CD4-positive, alpha-beta T cell treated with Interleukin-21 for 1 hour (primary cell): Measurements from ENCODE around the gene CPNE5.
"Not testable (repeated sequence)": the region's sequence is repeated elsewhere in the genome, so short reads cannot be mapped to it uniquely, and the experiment has no call there.

Experiments
- DNase-seq: peaks from one replicate; pipeline ENCODE4 v3.0.0-alpha.2; 2020

CPNE5 gene

DNA sequence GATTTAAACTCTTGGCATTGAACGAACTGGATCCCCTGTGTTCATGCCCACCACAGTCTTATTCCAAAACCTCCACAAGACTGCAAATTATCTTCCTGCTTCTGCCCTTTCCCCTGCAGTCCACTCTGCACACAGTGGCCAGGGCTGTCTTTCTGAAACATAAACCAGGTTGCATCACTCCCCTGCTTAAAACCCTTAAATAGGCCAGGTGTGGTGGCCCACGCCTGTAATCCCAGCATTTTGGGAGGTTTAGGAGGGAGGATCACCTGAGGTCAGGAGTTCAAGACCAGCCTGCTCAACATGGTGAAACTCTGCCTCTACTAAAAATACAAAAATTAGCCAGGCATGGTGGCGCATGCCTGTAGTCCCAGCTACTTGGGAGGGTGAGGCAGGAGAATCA is 26.2 kb downstream of the CPNE5 start:
- DNase-seq: not testable (repeated sequence)

GRCh38 chr6:36809941-36810803 is 29.1 kb downstream of the CPNE5 start:
- DNase-seq: no peak

GRCh38 chr6:36809156-36809555 is 30.1 kb downstream of the CPNE5 start:
- DNase-seq: no peak

GRCh38 chr6:36808634-36809033 is 30.6 kb downstream of the CPNE5 start:
- no peak for DNase-seq

- DNase-seq: no peak
Observed at GRCh38 chr6:36807750-36808149, 31.5 kb downstream of the CPNE5 start.

DNA sequence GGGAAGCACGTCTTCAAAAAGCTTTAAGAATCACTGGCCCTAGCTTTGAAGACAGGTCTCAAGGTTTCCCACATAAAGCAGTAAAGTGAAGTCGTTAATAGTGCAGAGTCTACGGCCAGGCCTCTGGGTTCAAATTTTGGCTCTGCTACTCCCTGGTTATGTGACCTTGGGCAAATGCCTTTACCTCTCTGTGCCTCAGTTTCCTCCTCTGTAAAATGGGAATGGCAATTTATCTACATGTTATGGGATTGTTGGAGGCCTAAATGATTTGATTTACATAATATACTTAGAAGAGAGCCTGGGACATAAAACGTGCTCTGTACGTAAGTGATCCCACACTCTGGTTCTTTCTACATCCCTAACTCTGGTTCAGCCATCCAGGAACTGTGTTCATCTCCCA is 32.1 kb downstream of the CPNE5 start:
- DNase-seq: no peak

DNA sequence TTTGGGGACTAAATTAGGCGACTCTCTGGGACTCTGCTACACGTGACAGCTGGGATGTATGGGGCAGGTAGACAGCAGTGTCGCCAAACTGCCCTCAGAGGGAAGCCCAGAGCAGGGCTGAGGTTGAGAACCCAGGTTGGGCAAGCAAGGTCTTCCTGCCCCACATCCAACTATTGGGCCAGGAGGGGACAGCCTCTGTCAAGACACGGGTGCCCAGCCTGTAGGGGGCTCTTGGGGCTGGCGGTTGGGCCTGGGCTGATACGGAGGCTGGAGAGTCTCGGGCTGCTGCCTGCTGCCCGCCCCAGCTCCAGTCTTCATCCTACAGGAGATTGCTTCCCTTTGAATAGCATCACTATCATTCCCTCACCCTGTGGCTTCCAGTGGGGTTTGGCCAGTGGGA is 33.3 kb downstream of the CPNE5 start:
- no peak for DNase-seq

DNA sequence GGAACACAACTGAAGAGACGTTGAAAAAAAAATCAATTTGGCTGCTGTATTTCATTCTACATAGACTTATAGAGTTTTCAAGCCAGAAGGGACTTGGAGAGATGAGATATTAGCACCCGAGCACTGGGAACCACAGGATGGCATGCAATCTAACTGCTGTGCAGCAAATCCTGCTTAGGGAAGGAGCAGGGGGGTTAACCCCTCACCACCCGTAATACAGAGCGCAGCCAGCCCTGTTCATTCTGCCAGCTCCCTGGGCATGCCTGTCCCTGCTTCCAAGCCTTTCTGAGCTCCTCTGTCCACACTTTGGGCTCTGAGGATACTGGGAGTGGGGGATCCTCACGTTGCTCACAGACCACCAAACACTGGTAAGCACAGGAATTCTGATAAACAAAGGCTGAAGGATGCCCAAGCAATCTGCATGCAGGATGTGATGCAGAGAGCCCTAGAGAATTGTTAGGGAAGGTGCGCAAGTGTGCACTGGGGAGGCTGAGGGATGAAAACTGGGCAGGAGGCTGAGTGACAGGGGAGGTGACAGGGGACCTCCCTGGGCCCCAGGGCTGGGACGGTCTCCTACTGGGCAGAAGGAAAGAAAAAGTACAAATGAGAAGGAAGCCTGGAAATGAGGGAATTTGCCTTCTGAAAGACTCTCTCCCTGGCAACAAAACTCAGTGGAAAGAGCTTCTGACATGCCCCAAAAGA is 34.0 kb downstream of the CPNE5 start:
- DNase-seq: no peak

DNA sequence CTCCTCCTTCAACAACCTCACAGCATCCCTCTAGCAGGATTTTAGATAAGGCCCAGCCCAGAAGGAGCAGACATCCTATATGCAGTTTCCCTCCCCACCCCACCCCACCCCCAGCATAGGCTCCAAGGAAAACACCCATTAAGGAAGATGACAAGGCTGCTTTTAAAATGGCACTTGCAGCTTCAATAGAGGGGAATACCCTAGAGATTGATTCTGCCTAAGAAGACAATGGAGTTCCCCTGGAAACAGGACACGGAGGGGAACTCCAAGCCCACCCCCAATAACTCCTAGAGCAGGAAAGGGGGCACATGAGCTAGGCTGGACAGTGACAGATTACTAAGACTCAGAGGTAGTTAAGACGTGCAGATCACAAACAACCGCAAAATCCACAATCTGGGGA is 34.7 kb downstream of the CPNE5 start:
- DNase-seq: no peak

GRCh38 chr6:36803908-36804307 is 35.3 kb downstream of the CPNE5 start:
- no peak for DNase-seq

DNA sequence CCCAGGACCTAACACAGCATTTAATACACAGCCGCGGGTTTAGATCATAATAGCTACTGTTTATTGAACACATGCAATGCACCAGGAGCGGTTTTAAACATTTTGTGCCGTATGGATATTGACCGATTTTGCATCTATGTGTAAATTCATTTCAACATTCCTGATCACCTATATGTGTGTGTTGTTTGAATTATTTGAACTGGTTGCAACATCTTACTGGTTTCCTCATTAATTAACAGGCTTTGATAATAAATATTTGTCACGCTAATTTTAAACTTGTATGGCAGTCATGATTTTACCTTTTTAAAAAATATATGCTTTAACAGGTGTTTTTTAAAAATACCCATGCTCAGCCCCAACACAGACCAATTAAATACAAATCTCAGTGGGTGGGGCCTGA is 35.8 kb downstream of the CPNE5 start:
- no peak for DNase-seq

DNA sequence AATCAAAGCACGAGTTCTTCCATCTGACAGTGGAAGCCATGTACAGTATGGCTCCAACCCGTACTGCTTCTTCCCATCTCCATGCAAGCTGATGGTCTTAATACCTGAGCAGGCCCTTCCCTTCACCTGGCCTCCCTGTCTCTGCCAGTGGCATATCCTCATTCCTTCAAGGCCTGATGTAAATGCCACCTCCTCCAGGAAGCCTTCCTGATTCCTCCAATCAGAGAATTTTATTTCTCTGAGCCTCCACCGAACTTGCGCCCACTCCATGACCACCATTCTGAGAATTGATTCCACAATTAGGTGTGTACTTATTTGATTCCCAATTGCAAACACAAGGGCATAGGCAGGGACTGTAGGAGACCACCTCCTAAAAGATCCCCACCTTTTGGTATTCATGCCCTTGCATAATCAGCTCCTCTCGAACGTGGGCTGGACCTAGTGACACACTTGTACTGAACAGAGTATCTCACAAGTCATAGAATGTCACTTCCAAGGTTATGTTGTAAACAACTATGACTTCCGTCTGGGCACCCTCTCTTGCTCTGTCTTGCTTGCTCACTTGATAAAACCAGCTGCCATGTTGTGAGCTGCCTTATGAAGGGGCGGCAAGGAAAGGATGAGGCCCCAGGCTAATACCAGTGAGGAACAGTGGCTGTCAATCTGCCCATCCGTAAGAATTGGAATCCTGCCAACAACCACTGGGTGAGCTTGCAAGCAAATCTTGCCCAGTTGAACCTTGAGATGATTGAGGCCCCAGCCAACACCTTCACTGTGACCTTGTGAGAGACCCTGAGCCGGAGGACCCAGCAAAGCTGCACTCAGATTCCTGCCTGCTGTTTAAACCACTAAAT is 38.8 kb downstream of the CPNE5 start:
- DNase-seq: no peak

GRCh38 chr6:36798852-36799251 is 40.4 kb downstream of the CPNE5 start:
- no peak for DNase-seq

GRCh38 chr6:36797653-36798052 is 41.6 kb downstream of the CPNE5 start:
- DNase-seq: no peak

DNA sequence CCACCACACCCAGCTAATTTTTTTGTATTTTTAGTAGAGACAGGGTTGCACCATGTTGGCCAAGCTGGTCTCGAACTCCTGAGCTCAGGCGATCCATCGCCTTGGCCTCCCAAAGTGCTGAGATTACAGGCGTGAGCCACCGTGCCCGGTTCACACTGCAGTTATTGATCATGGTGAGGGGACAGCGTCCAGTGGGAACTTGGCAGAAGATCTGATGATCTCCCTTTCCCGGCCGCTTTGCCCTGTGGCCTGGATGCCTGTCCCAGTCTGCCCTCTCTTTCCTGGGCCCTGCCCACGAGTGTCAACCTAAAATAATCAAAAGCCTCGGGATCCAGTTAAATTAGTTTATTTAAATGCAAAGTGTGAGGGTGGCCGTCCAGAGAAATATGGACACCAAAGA is 42.2 kb downstream of the CPNE5 start:
- no peak for DNase-seq

GRCh38 chr6:36794713-36795065 is 44.6 kb downstream of the CPNE5 start:
- DNase-seq: no peak

GRCh38 chr6:36793913-36794712 is 45.1 kb downstream of the CPNE5 start:
- no peak for DNase-seq

- no peak for DNase-seq
Observed at GRCh38 chr6:36793296-36793912, 45.8 kb downstream of the CPNE5 start.

DNA sequence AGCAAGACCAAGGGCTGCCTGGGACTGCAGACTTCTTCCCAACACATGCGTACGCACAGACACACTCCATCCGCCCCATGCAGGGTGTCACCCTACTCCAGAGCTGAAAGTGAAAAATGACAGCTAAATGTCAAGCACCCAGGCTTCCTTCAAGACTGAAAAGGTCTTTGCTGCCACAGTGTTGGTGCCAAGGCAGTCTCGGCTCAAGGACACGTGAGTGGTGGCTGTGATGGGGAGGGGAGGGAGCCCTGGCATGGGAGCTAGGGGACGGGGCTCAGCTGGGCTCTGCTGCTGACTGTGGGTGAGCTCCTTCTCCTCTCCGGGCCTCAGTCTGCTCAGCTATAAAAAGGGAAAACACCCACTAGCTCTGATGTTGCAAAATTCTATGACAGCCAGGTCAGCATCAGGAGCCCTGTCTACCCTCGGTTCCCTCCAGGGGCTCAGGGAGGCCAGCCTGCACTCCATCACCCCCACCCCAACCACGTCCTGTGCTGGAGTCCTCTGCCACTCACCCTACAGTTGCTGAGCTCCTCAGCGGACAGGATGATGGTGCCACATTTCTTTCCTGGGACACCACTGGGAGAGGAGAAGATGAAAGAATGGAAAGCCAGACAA is 47.6 kb downstream of the CPNE5 start:
- DNase-seq: no peak

GRCh38 chr6:36791085-36791484 is 48.2 kb downstream of the CPNE5 start:
- no peak for DNase-seq

DNA sequence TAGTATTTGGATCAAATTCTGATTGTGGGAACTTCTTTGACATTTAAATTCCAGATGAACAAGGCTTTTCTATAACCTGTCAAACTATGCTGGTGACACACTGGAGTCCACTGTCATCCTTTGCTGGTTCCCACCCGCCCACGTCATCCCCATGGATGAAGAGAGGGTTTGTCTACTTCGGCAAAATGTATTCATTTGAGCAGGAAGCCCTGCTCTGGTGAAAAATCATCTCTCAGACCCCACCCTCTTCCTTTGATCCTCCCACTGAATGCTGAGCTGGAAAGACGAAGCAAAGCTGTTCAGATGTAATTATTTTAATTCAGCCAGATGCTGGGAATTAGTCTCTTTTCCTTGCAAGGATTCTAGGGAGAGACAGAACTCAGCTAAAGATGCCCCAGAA is 50.5 kb downstream of the CPNE5 start:
- no peak for DNase-seq

DNA sequence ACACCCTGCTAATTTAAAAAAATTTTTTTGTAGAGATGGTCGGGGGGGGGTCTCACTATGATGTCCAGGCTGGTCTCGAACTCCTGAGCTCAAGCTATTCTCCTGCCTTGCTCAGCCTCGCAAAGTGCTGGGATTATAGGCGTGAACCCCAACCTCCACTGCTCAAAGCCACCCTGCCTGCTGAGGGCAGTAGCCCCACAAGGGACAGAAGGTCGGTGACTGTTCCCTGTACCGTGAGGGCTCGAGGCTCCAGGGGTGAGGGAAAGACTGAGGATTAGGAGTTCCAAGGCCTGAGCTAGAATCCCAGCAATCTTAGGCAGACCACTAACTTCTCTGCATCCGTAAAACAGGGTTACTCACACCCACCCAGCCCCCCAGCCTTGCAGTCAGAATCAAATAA is 51.1 kb downstream of the CPNE5 start:
- no peak for DNase-seq
